IgD-negative memory B cell (primary cell): ENCODE measurements around the gene IDH1. TPM values are rescaled to one million over a fixed set of nuclear protein-coding genes. Genes with fewer than 3 reads are reported as not detected.
"Not testable (repeated sequence)": the region's sequence is repeated elsewhere in the genome, so short reads cannot be mapped to it uniquely, and the experiment has no call there.

Experiments
- H3K27ac Mint-ChIP-seq, 3 donors: one replicate each; pipeline ENCODE4 v1.8.0; 2020 to 2022; ENCODE audit warnings: mild to moderate bottlenecking in 3 of 3, mixed read lengths in 3 of 3, moderate library complexity in 1 of 3
- H3K27me3 Mint-ChIP-seq: one replicate; pipeline ENCODE4 v1.8.0; 2021; ENCODE audit warnings: mixed read lengths
- H3K36me3 Mint-ChIP-seq: one replicate; pipeline ENCODE4 v1.8.0; 2020; ENCODE audit warnings: mild to moderate bottlenecking, mixed read lengths
- H3K4me1 Mint-ChIP-seq, 3 donors: one replicate each; pipeline ENCODE4 v1.8.0; 2020 to 2022; ENCODE audit warnings: mixed read lengths in 3 of 3, mild to moderate bottlenecking in 1 of 3
- H3K4me3 Mint-ChIP-seq, 4 donors: one replicate each; pipeline ENCODE4 v1.8.0; 2020 to 2022; ENCODE audit warnings: mild to moderate bottlenecking in 4 of 4, mixed read lengths in 4 of 4, moderate library complexity in 3 of 4
- H3K9me3 Mint-ChIP-seq, 3 donors: one replicate each; pipeline ENCODE4 v1.8.0; 2020 to 2021; ENCODE audit warnings: mixed read lengths in 3 of 3, mild to moderate bottlenecking in 1 of 3
- polyA plus RNA-seq: library from polyadenylated mRNA; unstranded; fragments of 300-500 nt; fragmentation: Illumina TruSeq; gene quantifications from one replicate; pipeline ENCODE4 v1.2.3, GENCODE V29; 2021

IDH1 gene
- polyA plus RNA-seq, 1 donor from 2014 or later, result 9.9 TPM

DNA sequence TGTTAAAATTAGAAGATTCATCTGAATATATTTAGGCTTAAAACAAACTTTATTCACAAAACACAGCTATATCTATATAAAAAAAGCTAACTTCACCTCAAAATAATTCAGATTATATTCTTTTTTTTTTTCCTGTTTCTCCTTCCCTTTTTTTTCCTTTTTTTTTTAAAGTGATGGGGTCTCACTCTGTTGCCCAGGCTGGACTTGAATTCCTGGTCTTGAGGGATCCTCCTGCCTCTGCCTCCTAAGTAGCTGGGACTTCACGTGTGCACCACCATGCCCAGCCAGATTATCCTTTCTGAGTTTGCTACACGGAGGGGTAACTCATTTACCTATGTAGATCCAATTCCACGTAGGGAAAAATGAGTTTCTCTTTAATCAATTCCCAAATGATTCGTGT is 3.8 kb downstream of the IDH1 start:
- H3K9me3 Mint-ChIP-seq, result no peaks in the 10 kb centered on the region
- H3K27me3 Mint-ChIP-seq, result no peaks in the 10 kb centered on the region
- H3K4me3 Mint-ChIP-seq, result no peak overlapping the region
- H3K4me1 Mint-ChIP-seq, result peaks cover 18 to 30% (median 18%) of the 10 kb centered on the region in 3 donors
- no peak overlapping the region for H3K27ac Mint-ChIP-seq
- peaks cover 6% of the 10 kb centered on the region for H3K36me3 Mint-ChIP-seq

DNA sequence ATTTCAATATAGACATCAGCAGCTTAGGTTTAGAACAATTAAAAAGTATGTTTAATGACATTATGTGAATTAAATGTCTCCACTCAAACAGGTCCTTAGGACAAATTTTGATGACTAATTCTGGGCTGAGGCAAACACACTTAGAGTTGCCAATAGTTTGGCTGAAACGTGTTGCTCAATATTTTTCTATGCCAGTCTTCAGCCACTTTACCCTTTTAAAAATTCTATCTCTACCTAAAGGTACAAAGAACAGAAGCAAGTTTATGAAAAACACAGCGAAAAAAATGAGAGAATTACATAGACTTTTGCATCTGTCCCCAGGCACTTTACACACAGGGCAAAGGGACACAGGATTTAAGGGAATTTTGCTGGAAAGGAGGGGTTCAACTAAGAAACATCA is 4.5 kb downstream of the IDH1 start:
- Mint-ChIP-seq H3K9me3 (no peaks in the 10 kb centered on the region), H3K4me1 (peaks cover 18 to 25% (median 20%) of the 10 kb centered on the region in 3 donors), H3K27me3 (no peaks in the 10 kb centered on the region), H3K4me3 (no peak overlapping the region), H3K36me3 (peaks cover 9% of the 10 kb centered on the region), H3K27ac (peak overlapping the region in 1 of 3 donors; percentile 59)

DNA sequence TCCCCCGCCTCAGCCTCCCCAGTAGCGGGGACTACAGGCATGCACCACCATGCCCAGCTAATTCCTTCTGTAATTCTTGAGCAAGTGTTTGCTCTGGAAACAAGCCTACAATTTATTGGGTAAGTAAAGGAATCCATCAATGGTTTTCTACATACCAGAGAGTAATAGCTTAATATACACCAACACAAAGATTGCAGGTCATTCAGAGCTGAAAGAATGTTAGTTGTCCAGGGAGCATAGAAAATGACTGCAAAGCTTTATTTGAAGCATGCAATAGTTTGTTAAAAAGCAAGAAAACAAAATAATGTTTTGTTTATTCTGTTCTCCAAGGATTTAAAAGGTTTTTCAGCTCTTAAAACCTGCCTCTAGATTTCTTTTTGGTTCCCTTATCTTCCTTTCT is 5.6 kb downstream of the IDH1 start:
- H3K36me3 Mint-ChIP-seq, result peaks cover 9% of the 10 kb centered on the region
- peak overlapping the region in 1 of 4 donors; percentile 13 for H3K4me3 Mint-ChIP-seq
- no peaks in the 10 kb centered on the region for H3K9me3 Mint-ChIP-seq
- H3K4me1 Mint-ChIP-seq, result peaks cover 15 to 25% (median 19%) of the 10 kb centered on the region in 3 donors
- no peaks in the 10 kb centered on the region for H3K27me3 Mint-ChIP-seq
- no peak overlapping the region for H3K27ac Mint-ChIP-seq

DNA sequence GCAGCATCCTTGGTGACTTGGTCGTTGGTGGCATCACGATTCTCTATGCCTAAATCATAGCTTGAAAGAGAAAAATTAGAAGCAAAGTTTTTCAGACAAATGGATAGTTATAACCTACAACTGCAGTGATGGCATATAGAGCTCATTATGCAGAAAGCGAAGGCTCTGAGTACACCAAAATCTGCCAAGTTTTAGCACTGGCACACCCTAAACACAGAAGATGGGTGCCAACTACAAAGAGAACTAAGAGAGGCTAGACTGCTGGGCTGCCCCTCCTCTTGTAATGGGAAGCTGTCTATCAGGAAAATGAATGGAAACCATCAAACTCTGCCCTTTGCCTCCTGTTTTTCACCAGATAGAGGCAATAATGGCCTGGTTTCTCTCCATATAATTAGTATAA is 6.3 kb downstream of the IDH1 start:
- no peak overlapping the region for H3K4me3 Mint-ChIP-seq
- H3K27me3 Mint-ChIP-seq, result no peaks in the 10 kb centered on the region
- no peak overlapping the region for H3K27ac Mint-ChIP-seq
- H3K4me1 Mint-ChIP-seq, result peaks cover 14 to 23% (median 15%) of the 10 kb centered on the region in 3 donors
- H3K9me3 Mint-ChIP-seq, result no peaks in the 10 kb centered on the region
- peaks cover 9% of the 10 kb centered on the region for H3K36me3 Mint-ChIP-seq

DNA sequence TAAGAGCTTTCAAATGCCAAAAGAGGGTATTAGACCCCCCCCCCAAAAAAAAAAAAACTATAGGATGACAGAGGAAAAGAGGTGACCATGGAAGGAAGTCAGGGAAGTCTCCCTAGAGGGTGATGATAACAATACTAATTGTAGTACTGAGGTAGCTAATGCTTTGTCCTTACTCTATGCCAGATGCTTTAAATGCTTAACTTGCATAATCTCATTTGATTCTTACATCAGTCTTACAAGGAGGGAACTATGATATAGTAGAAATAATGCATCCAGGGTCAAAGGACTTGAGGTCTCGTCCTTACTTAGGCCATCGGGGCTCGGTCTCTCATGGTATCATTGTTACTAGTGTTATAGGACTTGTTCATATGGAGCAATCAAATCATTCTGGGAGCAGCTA is 9.1 kb downstream of the IDH1 start:
- peaks cover 5 to 11% (median 6%) of the 10 kb centered on the region in 3 donors for H3K4me1 Mint-ChIP-seq
- peaks cover 9% of the 10 kb centered on the region for H3K36me3 Mint-ChIP-seq
- H3K27ac Mint-ChIP-seq, result no peak overlapping the region
- no peak overlapping the region for H3K4me3 Mint-ChIP-seq
- H3K27me3 Mint-ChIP-seq, result no peaks in the 10 kb centered on the region
- H3K9me3 Mint-ChIP-seq, result no peaks in the 10 kb centered on the region

DNA sequence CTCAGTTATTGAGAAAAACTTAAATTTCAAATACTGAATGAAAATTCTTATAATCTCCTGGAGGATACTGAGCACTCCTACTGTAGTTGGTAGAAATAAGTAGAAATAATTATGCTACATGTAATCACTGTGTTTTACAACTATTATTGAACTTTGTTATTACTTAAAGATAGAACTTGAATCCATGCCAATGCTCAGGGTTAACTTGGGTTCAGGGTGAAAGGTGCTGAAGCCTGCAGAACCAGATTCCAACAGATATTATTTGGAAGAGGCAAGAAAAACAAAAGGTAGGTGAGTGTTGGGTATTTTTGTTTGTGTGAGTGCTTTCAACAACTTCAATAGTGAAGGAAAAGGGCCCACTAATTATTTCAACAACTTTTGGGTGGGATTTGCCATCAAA is 10.4 kb downstream of the IDH1 start:
- H3K27me3 Mint-ChIP-seq, result no peaks in the 10 kb centered on the region
- H3K9me3 Mint-ChIP-seq, result no peaks in the 10 kb centered on the region
- H3K4me3 Mint-ChIP-seq, result no peak overlapping the region
- peaks cover 0 to 5% (median 2%) of the 10 kb centered on the region in 3 donors for H3K4me1 Mint-ChIP-seq
- H3K36me3 Mint-ChIP-seq, result peaks cover 11% of the 10 kb centered on the region
- H3K27ac Mint-ChIP-seq, result no peak overlapping the region

DNA sequence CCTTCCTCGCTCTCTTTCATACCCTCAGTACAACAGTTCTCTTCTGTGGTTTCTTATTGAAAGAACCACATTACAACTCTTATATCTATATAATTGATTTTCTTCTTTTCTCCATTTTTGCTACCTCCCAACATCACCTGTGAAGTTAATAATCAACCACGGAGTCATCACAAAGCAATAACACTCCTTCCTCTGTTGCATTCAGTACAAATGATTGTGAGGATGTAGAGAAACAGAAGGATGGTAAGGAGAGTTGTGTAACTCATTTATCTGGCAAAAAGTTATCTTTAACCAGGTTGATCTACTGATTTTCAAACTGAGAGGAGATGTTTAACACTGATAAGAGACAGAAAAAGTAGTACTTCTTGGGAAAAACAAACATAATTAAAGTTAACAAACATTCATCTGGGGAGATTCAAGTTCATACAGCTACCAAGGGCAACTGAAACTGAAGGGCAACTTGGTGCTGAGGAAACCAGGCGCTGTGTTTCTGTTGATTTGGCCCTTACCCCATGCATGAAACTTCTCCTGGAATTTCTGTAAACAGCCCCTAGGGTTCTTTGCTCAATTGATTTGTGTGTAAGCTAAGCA is 14.2 kb downstream of the IDH1 start:
- Mint-ChIP-seq H3K27me3 (no peaks in the 10 kb centered on the region), H3K27ac (no peak overlapping the region), H3K4me3 (no peak overlapping the region), H3K9me3 (peaks cover 0 to 4% (median 2%) of the 10 kb centered on the region in 3 donors), H3K36me3 (peaks cover 26% of the 10 kb centered on the region), H3K4me1 (peaks cover 0 to 1% (median 0%) of the 10 kb centered on the region in 3 donors)

DNA sequence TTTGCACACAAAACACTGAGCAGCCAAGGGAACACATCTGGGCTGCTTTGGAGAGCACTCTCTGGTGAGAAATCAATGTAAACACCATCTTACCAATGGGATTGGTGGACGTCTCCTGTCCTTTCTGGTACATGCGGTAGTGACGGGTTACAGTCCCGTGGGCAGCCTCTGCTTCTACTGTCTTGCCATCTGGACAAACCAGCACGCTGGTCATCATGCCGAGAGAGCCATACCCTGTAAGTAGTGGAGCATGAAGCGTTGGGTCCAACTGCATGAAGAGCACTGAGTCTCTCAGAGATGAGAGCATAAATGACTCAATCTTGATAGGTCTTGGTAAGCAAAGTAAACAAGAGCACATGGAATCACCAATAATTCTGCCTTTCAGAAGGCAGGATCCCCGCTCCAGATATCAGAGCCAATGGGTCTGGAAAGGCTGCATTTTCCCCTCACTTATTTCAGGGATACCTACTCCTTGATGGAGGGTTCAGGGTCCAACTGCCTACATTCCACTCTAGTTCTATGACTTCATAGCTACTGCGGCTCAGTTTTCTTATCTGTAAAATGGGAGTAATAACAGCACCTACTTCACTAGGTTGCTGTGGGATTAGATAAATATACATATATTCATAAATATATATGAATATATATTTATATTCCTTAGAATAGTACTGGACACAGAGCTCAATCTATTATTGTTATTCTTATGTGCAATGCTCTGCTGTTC is 14.9 kb downstream of the IDH1 start:
- H3K27ac Mint-ChIP-seq, result no peak overlapping the region
- peaks cover 28% of the 10 kb centered on the region for H3K36me3 Mint-ChIP-seq
- no peak overlapping the region for H3K4me3 Mint-ChIP-seq

DNA sequence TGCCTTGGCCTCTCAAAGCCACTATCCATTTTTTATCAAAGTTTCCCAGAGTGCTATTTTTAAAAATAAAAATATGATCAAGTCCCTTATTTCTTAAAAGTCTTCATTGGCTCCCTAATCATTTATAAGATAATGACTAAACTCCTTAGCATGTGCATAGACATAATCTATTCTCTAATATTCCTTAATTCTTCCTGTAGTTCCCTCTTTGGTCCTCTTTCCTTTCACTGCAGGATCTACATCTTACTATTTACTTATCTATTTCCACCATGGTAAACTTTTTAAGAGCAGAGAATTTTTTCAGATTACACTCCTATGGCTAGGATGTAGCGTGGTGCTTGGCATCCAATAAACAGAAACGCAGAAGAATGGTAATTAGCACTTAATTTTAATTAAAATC is 19.0 kb downstream of the IDH1 start:
- H3K4me3 Mint-ChIP-seq, result no peak overlapping the region
- H3K36me3 Mint-ChIP-seq, result peaks cover 28% of the 10 kb centered on the region
- no peak overlapping the region for H3K27ac Mint-ChIP-seq
- no peaks in the 10 kb centered on the region for H3K27me3 Mint-ChIP-seq
- no peaks in the 10 kb centered on the region for H3K4me1 Mint-ChIP-seq
- peaks cover 7 to 17% (median 14%) of the 10 kb centered on the region in 3 donors for H3K9me3 Mint-ChIP-seq

More for the DNA sequence above, 14.9 kb downstream of the IDH1 start:
- Mint-ChIP-seq H3K4me1 (peaks cover 0 to 1% (median 0%) of the 10 kb centered on the region in 3 donors), H3K9me3 (peaks cover 2 to 5% (median 4%) of the 10 kb centered on the region in 3 donors), H3K27me3 (no peaks in the 10 kb centered on the region)

DNA sequence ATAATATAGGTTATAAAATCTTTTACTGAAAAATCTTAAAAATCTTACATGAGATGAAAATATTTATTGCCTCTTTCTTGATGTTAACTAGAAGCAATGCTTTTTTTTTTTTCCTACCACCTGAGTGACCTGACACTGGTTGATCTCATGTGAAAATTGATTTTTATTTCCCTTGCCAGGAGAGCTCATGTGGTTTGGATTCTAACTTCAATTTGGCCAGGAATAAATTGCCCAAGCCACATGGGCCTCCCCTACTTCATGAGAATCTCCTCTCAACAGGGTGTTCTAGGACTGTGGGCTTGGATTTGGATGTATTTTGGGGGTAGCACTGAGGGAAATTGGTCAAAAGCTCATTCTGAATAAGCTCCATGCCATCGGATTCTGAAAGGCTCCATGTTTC is 20.1 kb downstream of the IDH1 start:
- Mint-ChIP-seq H3K4me1 (no peaks in the 10 kb centered on the region), H3K36me3 (peaks cover 27% of the 10 kb centered on the region), H3K9me3 (peaks cover 10 to 17% (median 14%) of the 10 kb centered on the region in 3 donors), H3K27me3 (no peaks in the 10 kb centered on the region), H3K4me3 (no peak overlapping the region), H3K27ac (no peak overlapping the region)

DNA sequence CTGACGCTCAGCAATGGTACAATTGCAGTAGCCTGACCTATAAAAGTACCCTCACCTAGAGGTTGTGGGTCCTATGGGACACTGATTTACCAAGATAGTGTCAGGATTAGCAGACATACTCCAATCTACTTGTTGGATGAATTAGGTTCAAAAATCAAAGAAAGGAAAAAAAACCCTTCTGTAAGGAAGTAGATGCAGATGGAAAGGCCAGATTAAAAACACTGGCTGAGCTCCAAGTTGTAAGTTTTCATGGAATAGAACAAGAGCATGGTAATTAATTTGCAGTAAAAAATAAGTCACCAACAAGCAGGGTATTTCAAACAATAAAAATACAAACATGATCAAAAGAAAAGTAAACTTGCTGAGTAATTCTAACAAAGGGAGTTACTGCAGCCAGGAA is 26.4 kb downstream of the IDH1 start:
- peaks cover 8 to 14% (median 10%) of the 10 kb centered on the region in 3 donors for H3K9me3 Mint-ChIP-seq
- peaks cover 0 to 1% (median 0%) of the 10 kb centered on the region in 3 donors for H3K4me1 Mint-ChIP-seq
- no peaks in the 10 kb centered on the region for H3K36me3 Mint-ChIP-seq
- H3K27me3 Mint-ChIP-seq, result no peaks in the 10 kb centered on the region
- no peak overlapping the region for H3K4me3 Mint-ChIP-seq
- H3K27ac Mint-ChIP-seq, result no peak overlapping the region

DNA sequence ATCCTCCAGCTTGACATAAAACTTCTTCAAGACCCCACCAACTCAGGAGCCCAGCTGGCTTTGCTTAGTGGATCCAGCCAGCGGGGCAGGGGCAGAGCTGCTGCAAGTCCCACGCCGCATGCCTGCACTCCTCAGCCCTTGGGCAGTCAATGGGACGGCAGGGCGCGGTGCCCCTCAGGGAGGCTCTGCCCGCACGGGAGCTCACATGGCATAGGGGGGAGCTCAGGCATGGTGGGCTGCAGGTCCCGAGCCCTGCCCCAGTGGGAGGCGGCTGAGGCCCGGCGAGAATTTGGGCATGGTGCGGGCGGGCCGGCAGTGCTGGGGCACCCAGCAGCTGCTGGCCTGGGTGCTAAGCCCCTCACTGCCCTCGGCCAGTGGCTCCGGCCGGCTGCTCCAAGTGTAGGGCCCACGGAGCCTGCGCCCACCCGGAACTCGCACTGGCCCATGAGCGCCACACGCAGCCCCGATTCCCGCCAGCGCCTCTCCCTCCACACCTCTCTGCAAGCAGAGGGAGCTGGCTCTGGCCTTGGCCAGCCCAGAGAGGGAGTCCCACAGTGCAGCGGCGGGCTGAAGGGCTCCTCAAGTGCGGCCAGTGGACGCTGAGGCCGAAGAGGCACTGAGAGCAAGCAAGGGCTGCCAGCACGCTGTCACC is 27.2 kb downstream of the IDH1 start:
- Mint-ChIP-seq H3K9me3 (peaks cover 8 to 14% (median 10%) of the 10 kb centered on the region in 3 donors), H3K27ac (no peak overlapping the region), H3K36me3 (peaks cover 2% of the 10 kb centered on the region), H3K4me1 (peaks cover 0 to 1% (median 0%) of the 10 kb centered on the region in 3 donors), H3K27me3 (no peaks in the 10 kb centered on the region), H3K4me3 (no peak overlapping the region)

DNA sequence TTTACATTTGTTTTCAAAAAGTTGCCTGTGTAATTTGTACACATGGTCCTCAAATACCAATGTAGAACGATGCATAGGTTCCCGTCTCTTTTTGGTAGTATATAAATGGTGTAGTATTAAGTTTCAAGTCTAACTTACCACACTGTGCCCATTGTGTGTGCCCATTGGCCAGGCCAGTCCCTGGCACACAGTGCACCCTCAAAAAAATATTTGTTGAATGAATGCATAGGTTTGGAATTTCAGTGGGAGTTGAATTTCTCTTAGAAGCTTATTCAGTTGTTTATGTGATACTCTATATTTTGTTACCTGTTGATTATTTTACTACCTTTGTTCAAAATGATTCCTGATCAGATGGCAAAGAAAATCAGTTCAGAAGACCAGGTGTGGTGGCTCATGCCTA is 30.1 kb downstream of the IDH1 start:
- peaks cover 0 to 12% (median 0%) of the 10 kb centered on the region in 3 donors for H3K9me3 Mint-ChIP-seq
- peaks cover 2% of the 10 kb centered on the region for H3K36me3 Mint-ChIP-seq
- no peak overlapping the region for H3K4me3 Mint-ChIP-seq
- peaks cover 3% of the 10 kb centered on the region for H3K27me3 Mint-ChIP-seq
- H3K27ac Mint-ChIP-seq, result no peak overlapping the region
- peaks cover 0 to 1% (median 0%) of the 10 kb centered on the region in 3 donors for H3K4me1 Mint-ChIP-seq

DNA sequence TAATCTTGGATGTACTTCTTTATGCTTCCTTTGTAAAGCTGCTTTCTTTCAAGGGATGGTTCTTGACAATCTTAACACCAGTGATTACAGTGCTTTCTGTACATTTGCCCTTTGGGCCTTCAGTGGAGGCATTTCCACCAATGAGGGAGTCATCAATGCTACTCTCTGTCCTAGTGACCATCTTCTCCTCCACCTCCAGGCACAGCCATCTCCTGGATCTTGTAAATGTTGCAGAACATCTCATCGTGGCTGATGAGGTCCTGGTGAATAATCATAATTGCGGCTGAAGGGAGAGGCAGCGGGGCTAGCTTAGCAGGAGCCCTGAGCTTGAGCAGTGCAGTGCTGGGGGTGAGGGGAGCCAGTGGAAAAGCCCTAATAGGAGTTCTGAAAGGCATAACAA is 32.5 kb downstream of the IDH1 start:
- peaks cover 0 to 1% (median 0%) of the 10 kb centered on the region in 3 donors for H3K4me1 Mint-ChIP-seq
- H3K4me3 Mint-ChIP-seq, result no peak overlapping the region
- peak overlapping the region in 1 of 3 donors; percentile 3 for H3K27ac Mint-ChIP-seq
- H3K9me3 Mint-ChIP-seq, result peaks cover 0 to 16% (median 1%) of the 10 kb centered on the region in 3 donors
- peaks cover 2% of the 10 kb centered on the region for H3K36me3 Mint-ChIP-seq
- peaks cover 5% of the 10 kb centered on the region for H3K27me3 Mint-ChIP-seq

DNA sequence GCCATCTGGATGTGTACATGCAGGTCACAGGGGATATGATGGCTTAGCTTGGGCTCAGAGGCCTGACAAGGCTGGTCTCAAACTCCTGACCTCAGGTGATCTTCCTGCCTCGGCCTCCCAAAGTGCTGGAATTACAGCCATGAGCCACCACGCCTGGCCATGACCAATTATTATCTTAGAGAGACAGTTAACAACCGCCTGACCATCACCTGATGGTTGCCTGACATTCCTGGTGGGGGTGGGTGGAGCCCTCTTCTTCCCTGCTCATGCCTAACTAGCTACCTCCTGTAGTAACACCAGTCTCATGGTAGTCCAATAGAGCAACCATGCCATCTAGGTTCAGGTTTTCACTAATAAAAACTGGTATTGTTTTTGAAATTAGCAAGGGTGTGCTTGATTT is 33.0 kb downstream of the IDH1 start:
- H3K27me3 Mint-ChIP-seq, H3K4me1 Mint-ChIP-seq, H3K4me3 Mint-ChIP-seq, H3K36me3 Mint-ChIP-seq: not testable (repeated sequence)
- H3K9me3 Mint-ChIP-seq, result peaks cover 0 to 15% (median 1%) of the 10 kb centered on the region in 3 donors
- H3K27ac Mint-ChIP-seq, result peak overlapping the region in 1 of 3 donors; percentile 3
